HL-60 (cell line): ENCODE data around the gene AKT3.

ENCODE experiments used
- CTCF ChIP-seq: IDR thresholded peaks from one replicate; pipeline ENCODE4 v1.5.1; 2011; ENCODE audit warnings: low read length, control low read depth, inconsistent platforms; ENCODE audit not compliant: insufficient read depth
- GABPA ChIP-seq: IDR thresholded peaks from 2 replicates; pipeline ENCODE4 v1.6.1; 2012; ENCODE audit warnings: low read depth
- POLR2AphosphoS5 ChIP-seq: IDR thresholded peaks from 2 replicates; pipeline ENCODE4 v1.6.1; 2012; ENCODE audit warnings: low read depth
- REST ChIP-seq: IDR thresholded peaks from 2 replicates; pipeline ENCODE4 v1.6.1; 2012; ENCODE audit warnings: low read depth; ENCODE audit not compliant: insufficient replicate concordance

GRCh38 chr1:243553090-243553489, 297.0 kb downstream of the AKT3 start:
- TF ChIP-seq CTCF (no peak), GABPA (no peak), REST (no peak), POLR2AphosphoS5 (no peak)
